NCI-H1092 treated with DMSO at 0.1 percent for 48 hours (cell line): ENCODE data around the gene ABCA5.
"Not testable (repeated sequence)": the region's sequence is repeated elsewhere in the genome, so short reads cannot be mapped to it uniquely, and the experiment has no call there.

Experiments used
- DNase-seq: peaks from one replicate; lab custom pipeline; 2025; lab: John Stamatoyannopoulos, UW

Gene ABCA5

DNA sequence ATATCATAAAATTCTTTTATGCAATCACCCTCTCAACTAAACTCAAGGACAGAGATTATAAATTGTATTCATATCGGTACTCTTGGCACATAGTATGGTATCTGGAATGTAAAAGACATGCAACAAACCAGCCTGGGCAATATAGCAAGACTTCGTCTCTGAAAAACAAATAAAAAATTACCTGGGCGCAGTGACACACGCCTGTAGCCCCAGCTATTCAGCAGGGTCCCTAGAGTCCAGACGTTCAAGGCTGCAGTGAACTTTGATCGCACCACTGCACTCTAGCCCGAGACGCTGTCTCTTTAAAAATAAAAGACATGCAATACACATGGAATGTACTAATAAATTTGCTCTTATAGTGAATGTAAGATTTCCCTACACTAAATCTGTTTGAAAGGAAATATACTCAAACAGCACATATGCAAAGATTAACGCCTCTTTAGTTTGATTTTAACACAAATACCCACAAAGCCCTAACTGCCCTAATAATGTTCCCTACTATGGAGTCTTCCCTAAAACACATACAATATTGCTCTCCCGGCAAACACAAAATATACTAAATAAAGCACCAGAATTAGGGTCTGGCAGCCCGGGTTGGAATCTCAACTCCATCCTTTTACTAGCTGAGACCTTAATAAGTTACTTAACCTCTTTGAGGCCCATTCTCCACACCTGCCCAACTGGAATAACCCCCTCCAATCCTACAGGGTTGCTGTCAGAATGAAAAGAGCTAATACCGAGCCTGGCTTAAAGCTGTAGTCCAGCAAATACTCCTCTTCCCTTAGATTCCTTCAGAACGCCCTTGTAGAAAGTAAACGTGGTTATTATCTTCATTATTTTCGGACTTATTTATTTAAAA lies 1.2 kb downstream of the ABCA5 start:
- DNase-seq: no peak

DNA sequence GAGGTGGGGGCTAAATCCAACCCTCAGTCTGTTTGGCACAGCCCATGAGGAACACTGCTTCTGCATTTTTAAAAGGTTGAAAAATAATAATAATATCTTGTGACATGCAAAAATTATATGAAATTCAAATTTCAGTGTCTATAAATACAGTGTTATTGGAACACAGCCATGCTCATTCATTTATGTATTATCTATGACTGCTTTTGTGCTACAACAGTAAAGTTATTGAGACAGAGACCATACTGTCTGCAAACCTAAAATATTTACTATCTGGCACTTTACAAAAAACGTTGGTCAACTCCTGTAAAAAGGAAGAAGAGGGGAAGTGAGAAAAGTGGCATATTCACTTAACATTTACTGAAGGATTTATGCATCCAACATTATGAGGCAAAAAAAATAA lies 3.1 kb downstream of the ABCA5 start:
- no peak for DNase-seq

DNA sequence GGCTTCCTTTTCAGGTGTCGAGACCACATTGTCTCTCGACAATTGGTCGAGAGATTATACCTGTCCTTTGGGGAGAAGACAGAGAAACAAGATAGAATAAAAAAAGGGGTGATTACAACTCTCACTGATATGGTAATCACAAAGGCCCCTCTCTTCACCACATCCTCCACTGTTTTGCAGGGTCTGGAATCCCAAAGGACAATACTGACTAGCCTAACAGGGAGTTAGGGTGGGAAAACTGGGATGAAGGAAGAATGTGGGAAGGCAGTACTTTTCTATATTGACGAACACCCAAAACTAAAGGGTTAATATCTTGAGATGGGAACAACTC lies 6.1 kb downstream of the ABCA5 start:
- DNase-seq: no peak

DNA sequence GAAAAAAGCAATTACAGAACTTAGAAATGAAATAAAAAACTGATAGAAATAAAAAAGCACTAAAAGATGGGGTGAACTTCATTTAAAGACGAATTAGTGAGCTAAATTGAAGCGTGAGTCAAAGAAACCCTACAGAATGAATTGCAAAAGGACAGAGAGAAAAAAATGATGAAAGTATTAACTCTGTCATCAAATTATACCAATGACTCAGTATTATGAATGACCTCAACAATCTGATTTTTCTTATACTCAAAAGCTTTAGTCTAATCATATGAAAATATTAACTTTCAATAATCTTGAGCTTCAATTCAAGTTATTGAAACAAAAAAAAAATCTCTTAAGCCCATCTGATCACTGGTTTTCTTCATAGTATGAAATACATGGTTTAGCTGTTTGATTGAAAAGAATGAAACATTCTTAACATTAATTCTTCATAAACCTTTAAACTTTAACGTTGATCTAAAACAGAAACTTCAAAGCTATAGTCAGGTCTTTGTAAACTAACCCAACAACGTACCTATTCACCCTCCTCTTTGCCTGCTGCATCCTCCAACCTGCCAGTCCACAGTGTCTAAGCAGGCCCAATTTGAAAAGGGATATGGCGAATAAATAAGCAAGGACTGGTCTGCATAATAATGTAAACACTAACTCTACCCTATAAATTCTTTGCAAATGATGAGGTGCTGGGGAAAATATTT lies 6.6 kb downstream of the ABCA5 start:
- no peak for DNase-seq

DNA sequence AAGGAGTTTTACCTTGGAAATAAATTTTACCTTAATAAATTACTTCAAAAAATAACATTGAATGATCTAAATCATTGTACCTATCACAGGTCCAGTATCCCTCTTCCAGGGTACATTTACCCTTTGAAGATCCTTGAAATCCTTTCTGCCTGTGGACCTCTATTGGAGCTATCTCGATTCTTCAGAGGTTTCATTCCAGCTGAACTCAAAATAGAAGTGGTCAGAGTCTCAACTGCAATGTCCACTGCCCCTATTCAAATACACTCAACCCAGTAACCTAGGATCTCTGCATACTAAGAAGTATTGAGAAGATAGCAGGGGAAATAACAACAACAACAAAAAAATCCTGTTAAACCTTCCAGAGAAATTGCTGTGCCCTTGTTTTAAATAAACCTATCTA lies 9.3 kb downstream of the ABCA5 start:
- DNase-seq: no peak

DNA sequence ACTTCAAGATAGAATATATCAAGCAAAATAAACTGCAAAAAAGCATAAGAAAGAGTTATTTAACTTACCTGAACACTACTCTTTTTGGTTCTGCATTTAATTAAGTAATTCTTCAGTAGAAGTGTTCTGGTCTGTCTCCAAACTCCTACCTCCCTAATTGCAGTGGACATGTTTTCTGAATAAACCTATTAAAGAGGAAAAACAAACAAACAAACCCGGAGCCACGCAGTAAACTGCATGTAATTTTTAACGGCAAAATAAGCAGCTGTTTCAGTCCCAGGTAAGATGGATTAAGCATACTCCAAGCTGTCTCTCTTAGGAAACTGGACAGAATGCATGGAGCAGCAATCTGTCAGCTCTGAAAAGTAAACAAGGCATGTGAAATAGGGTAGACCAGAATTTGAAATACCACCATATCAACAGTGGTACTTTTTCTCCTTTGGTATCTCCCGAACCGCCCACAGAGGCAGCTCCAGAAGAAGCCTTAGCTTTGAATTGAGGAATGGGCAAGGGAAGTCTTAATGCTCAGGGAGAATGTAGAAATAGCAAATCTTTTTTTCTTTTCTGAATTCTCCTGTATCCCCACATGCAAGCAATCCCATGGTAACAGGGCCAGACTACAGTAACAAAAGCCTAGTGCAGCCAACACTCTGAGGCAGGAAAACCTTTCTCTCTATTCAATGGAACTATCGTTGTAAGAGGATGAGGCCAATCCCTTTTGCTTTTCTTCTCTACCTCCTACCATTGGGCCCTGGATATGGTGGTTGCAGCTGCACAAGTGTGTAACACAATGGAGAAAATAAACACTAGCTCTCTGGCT lies 12.5 kb downstream of the ABCA5 start:
- DNase-seq: peak; percentile 84

DNA sequence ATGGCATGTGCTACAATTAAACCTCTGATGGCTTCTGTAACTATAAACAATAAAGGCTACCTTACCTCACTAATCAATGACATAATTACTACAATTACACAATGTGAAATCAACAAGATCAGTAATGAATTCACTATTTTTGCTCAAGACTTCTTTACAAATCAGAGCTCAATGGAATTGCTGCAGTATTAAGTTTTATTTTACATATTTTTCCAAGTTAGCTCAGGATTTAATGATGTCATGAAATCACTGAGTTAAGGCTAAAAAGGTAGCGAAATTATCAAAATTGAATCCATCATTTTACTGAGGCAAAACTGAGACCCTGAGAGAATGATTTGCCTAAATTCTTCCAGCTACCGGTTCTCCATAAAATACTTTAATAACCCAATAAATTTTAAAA lies 21.8 kb downstream of the ABCA5 start:
- DNase-seq: no peak

DNA sequence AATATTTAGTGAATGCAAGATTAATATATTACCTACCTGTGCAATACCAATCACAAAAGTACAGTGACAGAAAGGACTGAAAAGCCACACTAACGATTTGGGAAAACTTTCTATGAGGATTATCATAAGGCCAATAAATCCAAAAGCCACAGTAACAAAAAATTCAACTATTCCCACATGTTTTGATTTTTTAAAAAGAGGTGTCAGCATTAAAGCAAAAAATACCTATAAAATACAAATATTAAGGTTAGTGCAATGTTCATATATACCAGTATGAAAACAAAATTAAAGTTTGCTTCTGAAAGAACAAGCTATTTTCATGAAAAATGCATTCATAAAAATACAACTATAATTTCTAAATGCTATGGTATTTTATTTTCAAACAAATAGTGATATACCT lies 24.3 kb downstream of the ABCA5 start:
- DNase-seq: no peak

DNA sequence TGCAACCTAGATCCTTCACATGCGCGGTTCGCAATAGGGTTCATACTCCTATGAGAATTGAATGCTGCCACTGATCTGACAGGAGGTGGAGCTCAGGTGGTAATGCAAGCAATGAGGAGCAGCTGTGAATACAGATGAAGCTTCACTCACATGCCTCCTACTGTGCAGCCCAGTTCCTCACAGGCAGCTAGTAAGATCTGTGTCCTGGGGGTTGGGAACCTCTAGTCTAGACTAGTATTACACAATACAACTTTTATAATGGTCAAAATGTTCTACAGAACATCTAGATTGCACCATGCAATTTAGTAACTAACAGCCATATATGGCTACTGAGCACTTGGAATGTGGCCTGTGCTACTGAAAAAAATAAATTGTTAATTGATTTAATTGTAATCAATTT lies 26.7 kb downstream of the ABCA5 start:
- DNase-seq: no peak

DNA sequence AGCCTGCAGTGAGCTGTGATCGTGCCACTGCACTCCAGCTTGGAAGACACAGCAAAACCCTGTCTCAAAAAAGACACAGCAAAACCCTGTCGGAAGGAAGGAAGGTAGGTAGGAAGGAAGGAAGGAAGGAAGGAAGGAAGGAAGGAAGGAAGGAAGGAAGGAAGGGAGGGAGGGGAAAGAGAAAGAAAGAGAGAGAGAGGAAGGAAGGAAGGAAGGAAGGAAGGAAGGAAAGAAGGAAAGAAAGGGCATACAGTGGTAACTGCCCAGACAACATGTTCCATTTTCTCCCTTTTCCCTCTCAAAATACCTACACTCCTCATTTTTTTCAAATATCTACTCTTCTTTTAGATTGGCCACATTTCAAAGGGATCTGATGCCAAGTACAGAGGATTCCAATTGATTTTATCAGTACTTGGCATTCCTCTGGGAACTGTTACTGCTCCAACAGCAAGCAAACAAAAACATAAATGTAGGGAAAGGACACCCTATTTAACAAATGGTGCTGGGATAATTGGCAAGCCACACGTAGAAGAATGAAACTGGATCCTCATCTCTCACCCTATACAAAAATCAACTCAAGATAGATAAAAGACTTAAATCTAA lies 28.7 kb downstream of the ABCA5 start:
- DNase-seq: not testable (repeated sequence)

DNA sequence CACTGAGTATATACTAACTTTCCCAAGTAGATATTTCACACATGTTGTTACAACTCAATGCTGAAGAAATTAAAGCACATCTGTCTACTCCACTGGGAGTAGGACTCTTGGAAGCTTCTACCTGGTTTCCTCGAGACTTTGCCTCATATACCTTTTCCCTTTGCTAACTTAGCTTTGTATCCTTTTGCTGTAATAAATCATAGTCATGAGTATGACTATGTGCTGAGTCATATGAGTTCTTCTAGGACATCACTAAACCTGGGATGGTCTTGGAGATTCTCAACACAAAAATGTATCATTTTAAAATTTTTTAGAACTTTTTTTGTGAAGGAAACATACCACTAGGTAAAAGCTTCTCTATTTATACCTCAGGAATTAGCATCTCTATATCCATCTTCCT lies 39.8 kb downstream of the ABCA5 start:
- DNase-seq: no peak

DNA sequence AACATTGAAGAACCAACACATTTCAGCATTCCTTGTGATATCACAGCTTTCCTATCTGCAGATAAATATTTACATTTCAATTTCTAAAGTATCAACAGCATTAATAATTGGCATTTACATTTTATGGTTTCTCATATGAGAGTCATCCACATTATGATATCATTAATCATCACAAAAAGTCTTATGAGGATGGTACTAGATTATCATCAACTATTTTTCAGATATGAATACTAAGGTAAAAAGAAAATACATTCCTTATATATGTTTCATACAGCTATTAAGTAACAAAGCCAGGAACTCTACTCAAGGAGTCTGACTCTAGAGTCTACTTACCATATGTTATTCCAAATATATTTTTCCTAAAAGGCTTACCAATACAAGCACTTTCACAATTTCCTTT lies 40.7 kb downstream of the ABCA5 start:
- no peak for DNase-seq

DNA sequence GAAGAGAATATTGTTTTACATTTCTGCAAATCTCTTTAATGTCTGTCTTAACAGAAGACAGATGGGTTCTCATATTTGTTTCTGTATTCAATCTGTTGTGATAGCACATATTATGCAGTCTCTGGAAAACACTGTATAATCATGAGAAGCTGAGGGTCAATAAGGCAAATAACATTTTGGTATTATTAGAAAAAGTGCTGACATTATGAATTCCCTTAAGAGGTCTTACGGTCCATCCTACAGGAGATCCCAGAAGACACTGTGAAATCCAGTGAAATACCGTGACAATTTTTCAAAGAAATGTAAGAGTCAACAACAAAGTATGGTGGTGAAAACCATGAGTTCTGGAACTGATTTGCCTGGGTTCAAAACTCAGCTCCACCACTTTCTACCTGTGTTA lies 42.3 kb downstream of the ABCA5 start:
- DNase-seq: no peak

DNA sequence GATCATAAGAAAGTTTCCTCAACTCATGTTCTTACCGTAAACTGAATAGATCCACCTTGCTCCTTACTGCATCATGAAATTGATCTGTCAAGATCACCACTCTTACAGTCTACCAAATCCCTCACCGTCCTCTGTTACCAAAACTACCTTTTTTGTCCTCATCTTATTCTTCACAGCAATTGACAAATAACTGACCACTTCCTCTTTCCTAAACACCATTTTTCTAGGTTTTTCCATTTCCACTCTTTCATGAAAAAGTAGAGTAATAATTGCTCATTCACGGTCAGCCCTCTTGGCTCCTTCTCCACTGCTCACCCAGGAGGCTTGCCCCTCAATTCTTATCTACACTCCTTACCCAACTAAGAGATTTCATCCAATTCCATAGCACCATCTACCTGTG lies 44.9 kb downstream of the ABCA5 start:
- no peak for DNase-seq

DNA sequence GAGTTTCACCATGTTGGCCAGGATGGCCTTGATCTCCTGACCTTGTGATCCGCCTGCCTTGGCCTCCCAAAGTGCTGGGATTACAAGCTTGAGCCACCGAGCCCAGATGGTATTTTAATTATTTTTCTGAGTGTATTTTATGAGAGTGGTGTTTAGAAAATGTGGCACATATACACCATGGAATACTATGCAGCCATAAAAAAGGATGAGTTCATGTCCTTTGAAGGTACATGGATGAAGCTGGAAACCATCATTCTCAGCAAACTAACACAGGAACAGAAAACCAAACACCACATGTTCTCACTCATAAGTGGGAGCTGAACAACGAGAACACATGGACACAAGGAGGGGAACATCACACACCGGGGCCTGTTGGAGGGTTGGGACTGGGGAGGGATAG lies 50.7 kb downstream of the ABCA5 start:
- not testable (repeated sequence) for DNase-seq

DNA sequence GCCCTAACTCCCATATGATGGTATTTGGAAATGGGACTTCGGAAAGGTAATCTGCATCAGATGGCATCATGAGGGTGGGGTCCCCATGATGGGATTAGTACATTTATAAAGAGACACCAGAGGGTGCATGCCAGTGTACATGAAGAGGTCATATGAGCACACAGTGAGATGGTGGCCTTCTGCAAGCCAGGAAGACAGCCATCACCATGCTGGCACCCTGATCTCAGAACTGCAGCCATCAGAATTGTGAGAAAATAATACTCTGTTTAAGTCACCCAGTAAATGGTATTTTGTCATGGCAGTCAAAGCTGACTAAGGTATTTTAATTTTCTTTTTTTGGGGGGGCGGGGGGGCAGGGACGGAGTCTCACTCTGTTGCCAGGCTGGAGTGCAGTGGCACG lies 51.2 kb downstream of the ABCA5 start:
- no peak for DNase-seq

DNA sequence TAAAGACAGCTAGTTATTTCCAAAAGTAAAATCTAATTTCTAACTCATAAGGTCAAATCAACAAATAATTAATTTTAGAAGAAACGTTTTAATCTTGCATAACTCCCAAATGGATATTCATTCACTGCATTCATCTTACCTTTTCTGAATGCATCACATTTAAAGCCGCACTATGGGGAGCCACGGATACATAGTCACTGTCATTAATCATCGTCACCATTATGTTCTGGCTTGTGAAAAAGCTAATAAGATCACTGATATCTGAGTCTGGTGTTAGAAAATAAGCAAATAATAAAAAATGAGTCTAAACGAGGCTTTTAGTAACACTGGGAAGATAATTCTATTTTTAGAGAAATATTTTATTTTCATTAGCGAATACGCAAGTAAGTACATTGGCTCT lies 55.9 kb downstream of the ABCA5 start:
- DNase-seq: no peak

DNA sequence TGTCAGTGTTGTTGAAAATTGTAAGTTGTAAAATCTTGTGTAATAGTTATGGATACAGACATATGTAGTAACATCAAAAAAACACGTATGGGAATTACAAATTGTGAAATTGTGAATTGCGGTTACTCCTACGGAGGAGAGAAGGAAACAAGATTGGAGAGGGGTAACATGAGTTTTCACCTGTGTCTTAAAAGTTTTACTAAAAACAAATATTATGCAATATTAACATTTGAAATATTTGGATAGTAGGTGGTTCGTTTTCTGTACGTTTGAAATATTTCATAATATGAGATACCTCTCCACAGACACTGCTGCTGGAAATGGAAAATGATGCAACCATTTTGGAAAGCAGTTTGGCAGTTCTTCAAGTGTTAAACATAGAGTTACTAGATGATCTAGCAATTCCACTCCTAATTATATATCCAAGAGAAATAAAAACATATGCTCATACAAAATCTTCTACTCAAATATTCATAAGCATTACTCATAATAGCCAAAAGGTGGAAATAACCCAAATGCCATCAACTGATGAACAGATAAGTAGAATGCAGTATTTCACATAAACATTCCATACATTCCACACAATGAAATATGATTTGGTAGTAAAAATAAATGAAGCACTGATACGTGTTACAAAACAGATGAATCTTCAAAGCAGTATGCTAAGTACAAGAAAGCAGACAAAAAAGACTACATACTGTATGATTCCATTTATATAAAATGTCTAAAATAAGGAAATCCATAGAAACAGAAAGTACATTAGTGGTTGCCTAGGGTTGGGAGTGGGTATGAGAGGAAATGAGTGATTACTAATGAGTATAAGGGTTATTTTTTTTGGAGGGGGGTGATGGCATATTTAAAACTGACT lies 57.6 kb downstream of the ABCA5 start:
- DNase-seq: no peak

DNA sequence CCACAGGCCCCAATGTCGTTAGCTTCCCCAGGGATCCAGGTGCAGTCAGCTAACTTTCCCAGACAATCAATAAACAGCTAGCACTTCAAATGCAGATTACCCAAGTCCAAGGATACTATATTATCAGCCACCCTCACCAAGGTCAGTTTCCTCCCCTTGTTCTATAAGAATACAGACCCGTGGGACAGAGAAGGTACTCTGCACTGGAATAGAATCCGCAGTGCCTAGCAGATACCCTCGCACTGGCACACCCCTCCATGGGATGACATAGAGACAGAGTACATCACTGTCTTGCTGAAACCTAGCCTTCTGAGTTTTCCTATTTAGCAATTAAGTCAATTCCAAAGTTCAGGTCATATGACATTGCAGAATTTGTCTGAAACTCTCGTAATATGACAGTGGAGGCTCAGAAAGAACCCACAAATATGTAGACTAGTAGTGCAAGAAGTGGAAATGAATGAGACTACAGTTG lies 58.4 kb downstream of the ABCA5 start:
- DNase-seq: no peak

DNA sequence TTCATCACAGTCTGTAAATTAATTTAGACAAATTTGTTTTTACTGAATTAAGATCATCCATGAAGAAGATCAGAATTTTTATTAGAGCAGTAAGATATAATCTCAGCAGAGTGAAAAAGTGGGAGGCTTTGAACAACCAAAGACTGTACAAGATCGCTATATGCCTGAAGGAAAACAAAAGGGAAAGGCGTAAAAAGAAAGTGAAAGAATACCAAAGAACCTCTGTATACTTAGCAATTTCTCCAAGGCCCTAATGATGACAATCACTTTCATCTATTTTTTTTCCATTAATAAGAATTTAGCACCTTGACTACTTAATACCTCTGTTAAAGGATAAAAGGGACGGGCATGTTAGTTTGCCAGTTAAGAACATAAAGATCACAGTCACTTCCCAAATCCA lies 59.7 kb downstream of the ABCA5 start:
- no peak for DNase-seq

DNA sequence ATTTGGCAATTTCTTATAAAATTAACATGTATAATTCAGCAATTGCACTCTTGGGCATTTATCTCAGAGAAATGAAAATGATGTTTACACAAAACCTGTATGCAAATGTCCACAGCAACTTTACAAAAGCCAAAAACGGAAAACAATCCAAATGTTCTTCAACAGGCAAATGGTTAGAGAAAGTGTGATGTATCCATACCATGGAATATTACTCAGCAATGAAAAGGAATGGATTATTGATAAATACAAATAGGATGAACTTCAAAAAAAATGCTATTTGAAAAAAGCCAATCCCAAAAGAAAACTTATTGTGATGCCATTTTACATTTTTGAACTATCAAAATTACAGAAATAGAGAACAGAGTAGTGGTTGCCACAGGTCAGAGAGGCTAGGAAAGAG lies 61.1 kb downstream of the ABCA5 start:
- DNase-seq: no peak
